ENCODE data around the gene HHATL. TPM values are rescaled to one million over a fixed set of nuclear protein-coding genes. Genes with fewer than 3 reads are reported as not detected.
"Not testable (repeated sequence)": the region's sequence is repeated elsewhere in the genome, so short reads cannot be mapped to it uniquely, and the experiment has no call there.

The HHATL gene
- total and polyA plus RNA-seq, 8 donors, result 0.29 to 1.3 (median 1.0) TPM; not detected in 1

DNA sequence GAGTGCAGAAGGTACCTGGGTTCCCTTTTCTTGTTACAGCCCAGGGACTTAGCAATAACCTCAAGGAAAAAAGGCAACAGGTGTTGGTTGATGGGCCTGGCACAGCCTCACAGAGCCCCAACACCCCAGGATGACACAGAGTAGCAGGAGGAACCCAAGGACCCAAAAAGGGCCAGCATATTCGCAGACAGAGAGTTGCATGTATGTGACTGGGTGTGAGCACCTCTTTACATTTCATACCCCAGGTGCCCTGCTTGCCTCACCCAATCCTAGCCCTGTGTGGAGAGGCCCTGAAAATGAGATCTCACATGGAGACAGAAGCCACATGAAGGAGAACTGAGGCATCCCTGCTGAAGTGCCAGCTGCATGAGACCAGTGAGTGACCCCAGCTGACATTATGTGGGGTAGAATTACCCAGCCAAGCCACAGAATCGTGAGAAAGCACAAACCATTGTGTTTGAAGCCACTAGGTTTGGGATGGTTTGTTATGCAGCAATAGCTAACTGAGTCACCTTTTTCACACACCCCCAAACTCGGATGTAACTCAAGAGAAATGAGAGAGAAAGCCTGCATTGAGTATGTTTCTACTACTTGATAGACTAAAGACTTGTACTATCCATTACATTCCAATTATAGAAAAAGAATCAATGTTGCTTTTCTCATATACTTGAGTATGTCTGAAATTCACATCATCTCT lies 26.2 kb upstream of the HHATL start:
- DNase-seq (no peak), ATAC-seq (no peak)
- Histone ChIP-seq H3K4me1 (no peaks in the 10 kb centered on the region), H3K9me3 (no peaks in the 10 kb centered on the region), H3K27ac (no peak overlapping the region), H3K4me3 (no peak overlapping the region), H3K27me3 (no peaks in the 10 kb centered on the region), H3K36me3 (no peaks in the 10 kb centered on the region)
- intact Hi-C loops (cut with DNase I), result no loop called here
- TF ChIP-seq, protein P1, sequence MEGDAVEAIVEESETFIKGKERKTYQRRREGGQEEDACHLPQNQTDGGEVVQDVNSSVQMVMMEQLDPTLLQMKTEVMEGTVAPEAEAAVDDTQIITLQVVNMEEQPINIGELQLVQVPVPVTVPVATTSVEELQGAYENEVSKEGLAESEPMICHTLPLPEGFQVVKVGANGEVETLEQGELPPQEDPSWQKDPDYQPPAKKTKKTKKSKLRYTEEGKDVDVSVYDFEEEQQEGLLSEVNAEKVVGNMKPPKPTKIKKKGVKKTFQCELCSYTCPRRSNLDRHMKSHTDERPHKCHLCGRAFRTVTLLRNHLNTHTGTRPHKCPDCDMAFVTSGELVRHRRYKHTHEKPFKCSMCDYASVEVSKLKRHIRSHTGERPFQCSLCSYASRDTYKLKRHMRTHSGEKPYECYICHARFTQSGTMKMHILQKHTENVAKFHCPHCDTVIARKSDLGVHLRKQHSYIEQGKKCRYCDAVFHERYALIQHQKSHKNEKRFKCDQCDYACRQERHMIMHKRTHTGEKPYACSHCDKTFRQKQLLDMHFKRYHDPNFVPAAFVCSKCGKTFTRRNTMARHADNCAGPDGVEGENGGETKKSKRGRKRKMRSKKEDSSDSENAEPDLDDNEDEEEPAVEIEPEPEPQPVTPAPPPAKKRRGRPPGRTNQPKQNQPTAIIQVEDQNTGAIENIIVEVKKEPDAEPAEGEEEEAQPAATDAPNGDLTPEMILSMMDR (IDR thresholded peaks at IDR 0.05), result no peak

DNA sequence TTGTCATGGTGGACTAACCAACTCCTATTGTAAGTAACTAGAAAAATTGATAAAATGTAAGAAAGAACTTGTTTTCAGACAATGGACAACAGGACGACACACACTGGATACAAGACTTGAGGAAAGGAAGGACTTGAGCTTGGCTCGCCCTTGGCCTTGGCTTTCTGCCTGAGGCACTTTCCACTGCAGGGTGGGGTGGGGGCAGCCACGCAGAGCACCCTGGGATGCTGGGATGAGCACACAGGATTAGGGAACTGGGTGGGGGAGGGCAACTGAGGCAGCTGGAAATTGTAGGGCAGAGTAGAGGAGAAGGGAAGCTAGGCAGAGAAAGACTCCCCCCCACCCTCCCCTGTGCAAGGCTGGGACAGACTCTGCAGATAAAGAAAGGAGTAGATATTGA lies 25.5 kb upstream of the HHATL start:
- TF ChIP-seq, protein P1 (IDR thresholded peaks at IDR 0.05), result no peak
- intact Hi-C loops (cut with DNase I), result no loop called here

DNA sequence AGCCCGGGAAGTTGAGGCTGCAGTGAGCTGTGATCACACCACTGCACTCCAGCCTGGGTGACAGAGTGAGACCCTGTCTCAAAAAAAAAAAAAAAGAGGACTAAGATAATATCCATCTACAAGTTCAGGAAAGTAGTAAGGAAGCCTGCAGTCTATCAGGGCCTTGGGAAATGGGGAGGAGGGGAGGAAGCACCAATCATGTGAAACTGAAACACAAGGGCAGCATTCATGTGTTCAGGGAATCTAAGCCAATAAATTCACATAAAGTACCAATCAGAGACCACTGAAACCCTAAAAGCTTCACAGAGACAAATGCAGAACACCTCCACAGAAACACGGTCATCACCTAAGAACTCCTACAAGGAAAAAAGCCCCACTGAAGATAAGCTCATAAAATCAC lies 22.9 kb upstream of the HHATL start:
- Histone ChIP-seq H3K27me3 (no peaks in the 10 kb centered on the region), H3K9me3 (no peaks in the 10 kb centered on the region), H3K4me3 (no peak overlapping the region), H3K4me1 (no peaks in the 10 kb centered on the region), H3K36me3 (no peaks in the 10 kb centered on the region), H3K27ac (no peak overlapping the region)
- TF ChIP-seq, protein P1 (IDR thresholded peaks at IDR 0.05), result no peak
- no peak for ATAC-seq
- intact Hi-C loops (cut with DNase I), result no loop called here
- DNase-seq, result no peak

More for the DNA sequence above, 25.5 kb upstream of the HHATL start:
- no peaks in the 10 kb centered on the region for H3K9me3 ChIP-seq
- H3K27ac ChIP-seq, result no peak overlapping the region
- no peaks in the 10 kb centered on the region for H3K27me3 ChIP-seq
- DNase-seq (peak in 1 of 4 donors; percentile 17), ATAC-seq (no peak)
- no peak overlapping the region for H3K4me3 ChIP-seq
- H3K36me3 ChIP-seq, result no peaks in the 10 kb centered on the region
- no peaks in the 10 kb centered on the region for H3K4me1 ChIP-seq

DNA sequence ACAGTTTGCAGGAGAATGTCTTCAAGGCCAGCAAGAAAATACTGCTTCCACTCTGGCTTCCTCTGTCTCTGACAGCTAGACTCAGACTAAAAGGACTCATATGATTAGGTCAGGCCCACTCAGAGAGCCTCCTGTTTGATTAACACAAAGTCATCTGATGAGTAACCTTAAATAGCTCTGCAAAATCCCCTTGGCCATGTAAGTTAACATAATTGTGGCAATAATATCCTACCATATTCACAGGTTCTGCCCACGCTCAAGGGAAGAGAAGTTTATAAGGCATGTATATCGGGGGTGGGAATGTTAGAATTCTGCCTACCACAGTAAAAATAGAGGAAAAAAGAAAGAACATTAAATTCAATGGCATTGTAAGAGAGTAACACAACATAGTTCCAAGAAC lies 20.6 kb upstream of the HHATL start:
- Histone ChIP-seq H3K9me3 (no peaks in the 10 kb centered on the region), H3K27me3 (no peaks in the 10 kb centered on the region), H3K4me3 (no peak overlapping the region), H3K36me3 (no peaks in the 10 kb centered on the region), H3K27ac (no peak overlapping the region), H3K4me1 (no peaks in the 10 kb centered on the region)
- intact Hi-C loops (cut with DNase I), result no loop called here
- DNase-seq, result no peak
- no peak for ATAC-seq
- TF ChIP-seq, protein P1 (IDR thresholded peaks at IDR 0.05), result no peak

DNA sequence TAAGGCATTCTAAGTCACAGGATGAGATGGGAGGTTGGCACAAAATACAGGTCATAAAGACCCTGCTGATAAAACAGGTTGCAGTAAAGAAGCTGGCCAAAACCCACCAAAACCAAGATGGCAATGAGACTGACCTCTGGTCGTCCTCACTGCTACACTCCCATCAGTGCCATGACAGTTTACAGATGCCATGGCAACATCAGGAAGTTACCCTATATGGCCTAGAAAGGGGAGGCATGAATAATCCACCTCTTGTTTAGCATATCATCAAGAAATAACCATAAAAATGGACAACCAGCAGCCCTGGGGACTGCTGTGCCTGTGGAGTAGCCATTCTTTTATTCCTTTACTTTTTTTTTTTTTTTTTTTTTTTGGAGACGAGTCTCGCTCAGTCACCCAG lies 19.8 kb upstream of the HHATL start:
- H3K9me3 ChIP-seq; H3K36me3 ChIP-seq; ATAC-seq; H3K27me3 ChIP-seq; DNase-seq; H3K4me3 ChIP-seq; intact Hi-C loops (cut with DNase I); H3K27ac ChIP-seq; H3K4me1 ChIP-seq: not testable (repeated sequence)

DNA sequence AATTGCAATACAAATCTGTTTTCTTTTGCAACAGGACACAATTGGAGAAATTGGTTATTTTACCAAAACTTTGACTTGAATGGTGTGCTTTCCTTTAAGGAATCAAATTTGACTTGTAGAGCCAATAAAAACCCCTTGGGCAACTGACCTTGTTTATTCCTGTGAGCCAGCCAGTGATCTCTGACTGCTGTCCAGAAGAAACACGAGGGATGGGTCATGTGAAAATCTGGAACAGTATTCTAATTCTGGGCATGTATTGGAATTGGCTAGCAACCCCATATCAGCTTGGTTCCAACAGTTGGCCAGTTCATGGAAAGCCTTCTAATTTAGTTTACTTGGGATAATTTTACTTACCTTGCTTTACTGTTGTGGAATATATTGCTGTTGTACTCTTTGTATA lies 19.1 kb upstream of the HHATL start:
- H3K4me1 ChIP-seq, result no peaks in the 10 kb centered on the region
- H3K9me3 ChIP-seq, result no peaks in the 10 kb centered on the region
- DNase-seq (no peak), ATAC-seq (no peak)
- intact Hi-C loops (cut with DNase I), result no loop called here
- H3K27ac ChIP-seq, result no peak overlapping the region
- TF ChIP-seq, protein P1 (IDR thresholded peaks at IDR 0.05), result no peak
- H3K36me3 ChIP-seq, result no peaks in the 10 kb centered on the region
- H3K4me3 ChIP-seq, result no peak overlapping the region
- no peaks in the 10 kb centered on the region for H3K27me3 ChIP-seq
